Keratinocyte (primary cell): Measurements from ENCODE around the gene RGL1.

Experiments used
- EZH2 ChIP-seq: IDR thresholded peaks from one replicate; pipeline ENCODE4 v1.6.1; 2012; ENCODE audit warnings: inconsistent platforms, mild to moderate bottlenecking, low read length, moderate library complexity
- TF ChIP-seq, protein P1 (sequence below), 3 experiments: IDR thresholded peaks in 1 of 3; conservative IDR thresholded peaks in 1 of 3; optimal IDR thresholded peaks in 1 of 3; 2 replicates in 2 of 3; 3 replicates in 1 of 3; pipeline versions ENCODE3 to v1.5.1; 2011; ENCODE audit warnings: low read length in 3 of 3, mild to moderate bottlenecking in 3 of 3, moderate library complexity in 2 of 3, control low read depth in 1 of 3, inconsistent platforms in 1 of 3; ENCODE audit not compliant: insufficient read depth in 2 of 3; ENCODE audit errors: extremely low read depth in 1 of 3

- TF ChIP-seq, protein P1, sequence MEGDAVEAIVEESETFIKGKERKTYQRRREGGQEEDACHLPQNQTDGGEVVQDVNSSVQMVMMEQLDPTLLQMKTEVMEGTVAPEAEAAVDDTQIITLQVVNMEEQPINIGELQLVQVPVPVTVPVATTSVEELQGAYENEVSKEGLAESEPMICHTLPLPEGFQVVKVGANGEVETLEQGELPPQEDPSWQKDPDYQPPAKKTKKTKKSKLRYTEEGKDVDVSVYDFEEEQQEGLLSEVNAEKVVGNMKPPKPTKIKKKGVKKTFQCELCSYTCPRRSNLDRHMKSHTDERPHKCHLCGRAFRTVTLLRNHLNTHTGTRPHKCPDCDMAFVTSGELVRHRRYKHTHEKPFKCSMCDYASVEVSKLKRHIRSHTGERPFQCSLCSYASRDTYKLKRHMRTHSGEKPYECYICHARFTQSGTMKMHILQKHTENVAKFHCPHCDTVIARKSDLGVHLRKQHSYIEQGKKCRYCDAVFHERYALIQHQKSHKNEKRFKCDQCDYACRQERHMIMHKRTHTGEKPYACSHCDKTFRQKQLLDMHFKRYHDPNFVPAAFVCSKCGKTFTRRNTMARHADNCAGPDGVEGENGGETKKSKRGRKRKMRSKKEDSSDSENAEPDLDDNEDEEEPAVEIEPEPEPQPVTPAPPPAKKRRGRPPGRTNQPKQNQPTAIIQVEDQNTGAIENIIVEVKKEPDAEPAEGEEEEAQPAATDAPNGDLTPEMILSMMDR (optimal IDR thresholded peaks at IDR 0.05 in 1 of 3, IDR thresholded peaks at IDR 0.05 in 1 of 3, conservative IDR thresholded peaks at IDR 0.05 in 1 of 3; ENCODE audit: extremely low read depth in 1 of 3, insufficient read depth in 2 of 3, low read length in 3 of 3): peak in 1 of 3 experiments; percentile 12
- TF ChIP-seq EZH2: no peak
These were observed 138.2 kb downstream of the RGL1 start for GRCh38 chr1:183942933-183943693.
